Renal pelvis (tissue), 4 donors: Measurements from ENCODE around the gene SLC6A3. TPM values are rescaled to one million over a fixed set of nuclear protein-coding genes. Genes with fewer than 3 reads are reported as not detected.

Experiments
- DNase-seq: peaks from one replicate; pipeline ENCODE4 v3.0.0-alpha.2; 2013
- polyA plus RNA-seq, 3 donors: library from polyadenylated mRNA; unstranded; fragments of 120-200 nt; gene quantifications; one replicate each; pipeline ENCODE4 v1.2.1, GENCODE V29; 2013; ENCODE audit not compliant: insufficient read length in 3 of 3

SLC6A3 gene
- polyA plus RNA-seq, 3 donors: 0.15 to 0.40 (median 0.21) TPM

DNA sequence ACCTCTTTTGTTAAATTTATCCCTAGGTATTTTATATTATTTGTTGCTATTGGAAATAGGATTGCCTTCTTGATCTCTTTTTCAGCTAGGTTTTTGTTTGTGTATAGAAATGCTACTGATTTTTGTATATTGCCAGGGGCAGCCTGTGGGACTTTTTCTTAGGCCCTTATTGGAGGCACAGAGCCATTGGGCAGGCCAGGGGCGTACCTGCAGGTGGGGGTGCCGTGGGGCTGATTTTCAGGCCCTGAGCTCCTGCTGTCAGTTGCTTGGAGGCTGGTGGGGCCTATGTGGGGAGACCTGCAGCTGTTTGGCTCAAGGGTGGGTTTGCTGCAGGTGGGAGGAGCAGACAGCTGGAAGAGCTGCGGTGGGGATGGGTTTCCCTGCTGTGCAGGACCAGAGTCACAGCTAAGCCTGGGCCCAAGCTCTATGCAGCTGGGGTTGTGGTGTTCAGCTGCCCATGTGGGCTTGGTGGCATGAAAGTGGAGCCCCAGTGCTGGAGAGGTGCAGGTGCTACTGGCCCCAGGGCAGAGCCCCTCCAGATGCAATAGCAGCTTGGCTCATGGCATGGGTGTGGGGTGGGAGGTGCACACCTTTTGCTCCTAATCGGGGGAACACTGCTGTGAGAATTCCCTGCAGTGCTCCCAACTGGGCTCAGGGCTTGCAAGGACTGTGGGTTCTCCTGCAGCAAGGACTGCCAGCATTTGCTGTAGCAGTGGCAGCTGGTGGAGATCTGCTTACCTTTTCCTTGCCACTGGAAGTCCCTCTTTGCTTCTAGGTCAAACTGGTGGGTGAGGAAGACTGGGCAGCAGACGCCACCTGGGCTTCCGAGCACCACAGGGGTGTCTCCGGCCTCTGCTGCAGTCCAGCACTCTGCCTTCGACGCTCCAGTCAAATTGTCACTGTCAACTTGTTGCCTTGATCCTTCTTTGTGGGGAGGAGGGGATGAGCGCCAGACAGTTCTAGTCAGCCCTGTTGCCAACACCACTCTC lies 92.7 kb downstream of the SLC6A3 start:
- no peak for DNase-seq

DNA sequence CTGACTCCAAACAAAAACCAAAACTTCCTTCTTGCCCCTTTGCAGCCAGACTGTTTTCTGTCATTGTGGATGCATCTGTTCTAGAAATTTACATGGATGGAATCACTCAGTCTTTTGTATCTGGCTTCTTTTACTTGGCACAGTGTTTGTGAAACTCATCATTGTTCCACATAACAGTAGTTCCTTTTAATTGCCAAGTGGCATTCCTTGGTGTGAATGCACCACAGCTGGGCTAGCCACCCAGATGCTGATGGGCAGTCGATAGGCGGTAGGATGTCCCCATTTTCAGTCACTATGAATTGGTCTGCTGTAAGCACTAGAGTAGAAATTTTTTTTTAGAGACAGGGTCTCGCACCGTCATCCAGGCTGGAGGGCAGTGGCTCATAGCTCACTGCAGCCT lies 94.1 kb downstream of the SLC6A3 start:
- DNase-seq: no peak

DNA sequence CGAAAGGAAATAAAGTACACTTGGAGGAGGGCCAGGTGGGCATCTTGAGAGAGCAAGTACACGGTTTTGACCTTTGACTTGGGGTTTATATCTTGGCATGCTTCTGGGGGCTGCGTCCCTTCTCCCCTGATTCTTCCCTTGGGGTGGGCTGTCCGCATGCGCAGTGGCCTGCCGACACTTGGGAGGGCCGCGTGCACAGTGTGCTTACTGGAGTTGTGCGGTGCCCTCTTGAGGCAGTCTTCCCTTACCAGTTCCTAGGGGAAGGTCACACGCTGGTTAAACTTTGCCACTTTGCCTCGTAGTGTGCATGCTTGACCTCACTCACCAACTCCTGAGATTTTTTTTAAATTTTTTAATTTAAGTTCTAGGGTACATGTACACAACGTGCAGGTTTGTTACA lies 96.0 kb downstream of the SLC6A3 start:
- DNase-seq: no peak

DNA sequence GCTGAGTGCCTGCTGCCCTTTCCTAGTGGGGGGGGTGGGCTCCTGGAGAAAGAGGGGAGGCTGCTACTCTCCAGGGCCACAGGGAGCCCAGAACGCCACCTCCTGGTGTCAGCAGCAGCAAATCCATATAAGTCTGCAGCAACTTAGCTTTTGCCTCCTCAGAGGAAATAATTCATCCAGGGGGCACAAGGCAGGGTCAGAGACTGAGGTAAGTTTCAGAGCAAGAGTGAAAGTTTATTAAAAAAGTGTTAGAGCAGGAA lies 96.3 kb downstream of the SLC6A3 start:
- no peak for DNase-seq

DNA sequence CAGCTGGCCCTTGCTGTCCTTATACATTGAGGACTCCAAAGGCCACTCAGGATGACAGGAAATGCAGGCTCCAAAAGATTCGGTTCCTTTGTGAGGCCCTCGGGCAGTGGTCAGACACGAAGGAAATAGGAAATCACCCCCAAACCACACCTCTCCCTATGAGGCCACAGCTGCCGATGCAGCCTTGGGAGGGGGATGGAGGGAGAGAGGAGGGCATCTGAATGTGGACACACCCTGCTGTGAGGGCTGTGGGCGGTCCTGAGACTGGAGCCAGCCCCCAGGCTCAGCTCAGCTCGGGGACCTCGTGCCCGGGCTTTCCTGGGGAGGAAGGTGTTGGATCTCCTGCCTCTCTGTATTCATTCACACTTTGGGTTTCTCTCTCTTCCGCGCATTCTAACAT lies 97.7 kb downstream of the SLC6A3 start:
- no peak for DNase-seq

DNA sequence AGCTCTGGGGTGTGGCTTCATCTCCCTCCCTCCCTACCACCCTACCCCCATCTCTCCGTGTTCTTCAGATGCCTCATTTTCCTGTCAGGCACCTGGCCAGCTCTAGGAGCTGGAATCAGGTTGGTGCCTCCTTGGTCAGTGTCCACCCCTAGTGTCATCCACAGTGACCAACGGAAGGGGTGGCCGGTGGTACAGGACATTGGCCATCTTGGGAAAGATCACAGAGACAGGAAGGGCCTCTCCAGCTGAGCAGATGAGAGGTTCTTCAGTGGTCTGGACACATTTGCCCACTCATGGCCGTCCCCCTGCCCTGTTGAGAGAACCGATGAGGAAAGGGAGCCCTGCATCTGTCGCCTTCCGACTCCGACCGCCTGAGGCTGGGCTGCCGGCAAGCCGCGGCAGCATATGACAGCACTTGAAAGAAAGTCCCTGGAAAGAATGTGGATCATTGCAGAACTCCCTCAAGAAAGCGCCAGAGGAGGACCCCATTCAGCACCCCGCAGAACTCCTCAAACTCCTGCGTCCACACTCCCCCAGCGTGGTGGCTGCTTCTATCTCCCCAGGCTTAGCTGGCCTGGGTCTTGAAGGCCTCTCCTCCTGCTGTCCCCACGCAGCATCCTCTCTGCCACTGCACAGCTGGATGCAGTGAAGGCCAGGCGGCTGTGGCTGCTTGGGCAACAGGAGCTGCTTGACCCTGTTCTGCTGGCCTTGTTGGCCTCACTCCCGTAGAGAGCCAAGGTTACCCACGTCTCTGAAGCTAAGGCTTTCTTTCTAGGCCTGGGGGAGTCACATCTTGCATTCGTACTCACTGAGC lies 98.4 kb downstream of the SLC6A3 start:
- no peak for DNase-seq

DNA sequence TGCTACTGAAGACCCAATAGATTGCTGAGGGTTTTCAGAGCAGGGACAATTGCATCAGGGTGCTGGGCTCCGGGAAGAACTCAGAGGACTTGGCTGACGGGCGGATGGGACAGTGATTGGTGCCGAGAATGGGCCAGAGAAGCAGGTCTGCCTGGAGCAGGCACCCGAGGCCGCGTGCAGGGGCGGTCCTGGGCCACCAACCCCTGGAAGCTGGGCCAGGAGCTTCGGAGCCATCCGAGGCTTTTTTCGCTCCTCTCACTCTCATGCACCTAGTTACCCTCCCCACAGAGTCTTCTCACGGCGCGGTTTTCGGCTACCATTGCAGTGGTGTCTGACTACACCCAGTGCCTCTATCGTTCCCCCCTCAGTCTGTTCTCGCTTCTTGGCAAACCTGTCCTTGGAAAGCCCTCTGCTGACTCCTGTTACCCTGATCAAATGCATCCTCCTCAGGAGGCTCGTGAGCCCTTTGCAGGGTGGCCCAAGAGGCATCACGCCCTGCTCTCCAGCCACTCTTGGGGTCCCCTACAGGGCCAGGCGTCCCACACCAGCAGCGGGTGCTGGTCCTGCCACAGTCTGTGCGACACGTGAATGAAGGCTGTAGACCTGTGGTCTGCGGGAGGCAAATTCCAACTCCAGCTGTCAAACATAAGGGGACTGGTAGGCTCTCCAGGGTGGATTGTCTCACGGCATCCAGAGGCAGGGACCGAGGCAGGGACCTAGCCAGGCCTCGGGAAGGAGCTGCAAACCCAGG lies 99.2 kb downstream of the SLC6A3 start:
- no peak for DNase-seq

DNA sequence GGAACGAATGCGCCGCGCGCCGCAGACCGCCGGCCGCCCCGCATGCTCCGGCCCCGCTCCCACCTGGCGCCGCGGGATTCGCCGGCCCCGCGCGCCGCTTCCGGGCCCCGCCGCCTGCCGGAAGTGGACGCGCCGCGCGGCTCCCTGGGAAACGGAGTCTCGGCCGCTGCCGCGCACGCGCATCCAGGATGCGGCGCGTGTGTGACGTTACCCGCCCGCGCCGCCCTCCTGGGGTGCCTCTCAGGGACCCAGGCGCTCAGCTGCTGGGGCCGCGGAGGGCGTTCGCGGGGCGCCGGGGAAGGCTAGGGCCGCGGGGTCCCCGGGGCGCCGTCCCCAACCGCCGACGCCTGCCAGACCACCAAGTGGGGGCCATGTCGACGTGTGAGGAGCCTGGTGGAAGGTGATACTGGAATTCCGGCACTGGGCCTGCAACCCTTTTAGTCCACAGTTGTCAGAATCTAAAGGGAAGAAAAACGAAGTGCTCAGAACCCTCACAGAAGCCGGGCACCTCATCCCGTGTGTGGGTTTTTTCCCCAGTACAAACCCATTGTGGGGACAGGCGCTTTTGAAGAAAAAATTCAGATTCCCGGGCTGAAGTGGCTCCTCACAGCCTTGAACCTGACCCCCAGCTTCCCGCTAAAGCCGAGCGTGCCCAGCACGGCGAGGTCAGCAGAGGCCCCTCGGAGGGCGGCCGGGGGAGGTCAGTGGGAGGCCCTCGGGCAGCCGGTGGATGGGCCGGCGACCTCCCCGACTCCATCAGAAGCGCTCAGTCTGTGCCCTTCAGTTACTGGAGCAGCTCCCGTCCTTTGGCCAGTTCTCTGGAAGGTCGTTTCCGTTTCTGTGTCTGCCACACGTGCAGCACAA lies 100.0 kb downstream of the SLC6A3 start, which contains the start of gene CLPTM1L:
CLPTM1L (minus strand) TSS at position 125 of the 864 bp plus-strand sequence. CDS start 258 bp downstream, outside the sequence.
- peak; percentile 88 for DNase-seq

DNA sequence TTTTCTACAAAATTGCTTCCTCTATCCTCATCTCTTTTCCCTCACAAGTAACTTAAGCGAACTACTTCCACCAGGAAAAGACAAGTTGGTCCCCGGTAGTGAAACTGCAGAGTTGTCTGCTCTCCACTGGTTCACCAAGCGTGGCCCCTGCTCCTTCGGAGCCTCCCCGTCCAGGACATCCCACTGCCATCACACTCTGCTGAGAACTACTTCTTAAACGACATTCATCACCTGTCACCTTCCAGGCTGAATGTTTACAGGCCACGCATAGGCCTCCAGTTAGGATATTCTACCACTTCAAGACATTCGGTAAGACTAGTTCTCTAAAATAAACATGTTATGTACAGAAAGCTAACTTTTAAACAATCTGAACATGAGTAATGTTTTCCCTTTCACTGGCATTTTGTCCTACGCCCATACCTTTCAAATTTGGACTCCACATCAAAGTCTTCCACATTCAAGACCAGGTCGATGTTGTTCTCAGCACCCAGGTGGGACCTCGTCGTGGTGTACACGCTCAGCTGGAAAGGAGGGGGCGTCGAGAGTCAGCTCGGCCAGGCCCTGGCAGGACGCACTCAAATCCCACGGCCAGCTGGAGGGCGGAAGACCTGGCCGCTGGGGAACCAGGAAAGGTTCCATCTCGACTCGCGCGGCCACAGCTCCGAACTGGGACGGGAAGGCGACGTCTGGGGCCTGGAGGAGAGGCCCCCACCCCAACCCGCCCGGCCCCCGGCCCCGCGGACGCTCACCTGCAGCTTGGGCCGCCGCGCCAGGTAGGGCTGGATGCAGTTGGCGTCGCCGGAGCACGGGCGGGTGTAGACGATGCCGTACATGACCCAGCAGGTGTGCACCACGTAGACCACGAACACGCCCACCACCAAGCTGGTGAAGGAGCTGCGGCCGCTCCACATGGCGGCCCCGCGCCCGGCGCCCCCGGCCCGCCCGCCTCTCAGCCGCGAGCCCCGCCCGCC lies 101.0 kb downstream of the SLC6A3 start:
- DNase-seq: no peak

DNA sequence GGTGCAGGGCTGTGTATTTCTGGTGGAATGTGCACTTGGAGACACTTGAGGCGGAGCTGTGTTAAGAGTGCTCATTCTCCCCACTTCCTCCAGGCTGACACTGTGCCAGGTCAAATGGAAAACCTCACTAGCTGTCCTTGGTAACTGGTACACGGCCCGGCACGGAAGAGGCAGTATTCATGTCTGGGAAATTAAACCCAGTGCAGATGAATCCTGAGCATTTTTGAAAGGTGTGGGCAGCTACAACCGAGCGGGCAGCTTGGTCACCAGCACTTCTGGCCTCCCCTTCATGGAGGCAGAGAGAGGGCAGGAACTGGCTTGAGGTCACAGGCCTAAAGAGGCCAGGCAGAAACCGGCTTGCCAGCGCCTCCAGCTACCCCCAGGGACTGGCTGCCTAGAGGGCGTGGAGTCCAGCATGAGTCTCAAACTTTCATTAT lies 101.9 kb downstream of the SLC6A3 start:
- no peak for DNase-seq

Other genes with a start within 250 kb of the SLC6A3 start
- gene SLC6A19, start 243.8 kb downstream of the SLC6A3 start, polyA plus RNA-seq: 10 to 100 TPM; 50.8 to 77.3 (median 71.8) TPM
- gene SLC6A18, start 220.1 kb downstream of the SLC6A3 start, polyA plus RNA-seq: 1 to 10 TPM in 2 of 3 donors, under 1 TPM in 1; 0.26 to 3.4 (median 2.5) TPM
- 1 to 10 TPM in 2 of 3 donors, under 1 TPM in 1; 0.31 to 1.2 (median 1.0) TPM for gene TERT, start 150.4 kb downstream of the SLC6A3 start, polyA plus RNA-seq
- 100 to 1,000 TPM; 129 to 144 (median 143) TPM for gene CLPTM1L, start 100.3 kb downstream of the SLC6A3 start, polyA plus RNA-seq
- gene LPCAT1, start 78.5 kb upstream of the SLC6A3 start, polyA plus RNA-seq: 10 to 100 TPM; 41.6 to 46.8 (median 46.4) TPM